Ovary (tissue), 9 donors: ENCODE data around the gene CERS6. TPM values are rescaled to one million over a fixed set of nuclear protein-coding genes. Genes with fewer than 3 reads are reported as not detected.
"Not testable (repeated sequence)": the region's sequence is repeated elsewhere in the genome, so short reads cannot be mapped to it uniquely, and the experiment has no call there.

Experiments used
- DNase-seq, 5 donors: peaks; one replicate each; pipeline ENCODE4 v3.0.0-alpha.2; 2019 to 2020
- H3K27ac ChIP-seq, 2 donors: fragments of 200-600 bp; one replicate each; pipeline versions ENCODE4 v1.5.1 to v1.8.0; 2019 to 2022
- H3K27me3 ChIP-seq: fragments of 200-600 bp; one replicate; pipeline ENCODE4 v1.8.0; 2022
- H3K36me3 ChIP-seq: fragments of 200-600 bp; sonication (generic); one replicate; pipeline ENCODE4 v1.5.1; 2019
- H3K4me1 ChIP-seq: one replicate; pipeline ENCODE4 v1.8.1; 2013; ENCODE audit warnings: mild to moderate bottlenecking, moderate library complexity; ENCODE audit not compliant: insufficient read depth
- H3K4me3 ChIP-seq: fragments of 200-600 bp; sonication (generic); one replicate; pipeline ENCODE4 v1.5.1; 2017
- H3K9me3 ChIP-seq, 2 donors: fragments of 200-600 bp in 1 of 2; sonication (generic) in 1 of 2; one replicate each; pipeline versions ENCODE4 v1.5.1 to v1.8.1; 2013 to 2019; ENCODE audit warnings: mild to moderate bottlenecking in 1 of 2, moderate library complexity in 1 of 2
- EP300 ChIP-seq: sonication (generic); formaldehyde crosslinking; IDR thresholded peaks from one replicate; pipeline ENCODE4 v1.6.1; 2017; ENCODE audit warnings: antibody characterized with exemption
- POLR2A ChIP-seq: fragments of 450-650 bp; IDR thresholded peaks from one replicate; pipeline ENCODE4 v1.6.1; 2017; ENCODE audit warnings: antibody characterized with exemption, mild to moderate bottlenecking, moderate library complexity
- WGBS, 3 donors: extraction: QIAGEN DNeasy Blood & Tissue Kit in 1 of 3; methylation state at CpG; one replicate each; pipeline versions ENCODE4 v1.1.5 to v1.1.7; 2013 to 2017; 5-methylcytosine and 5-hydroxymethylcytosine counted together
- intact Hi-C, 4 donors: fragments of 100-400 bp; cut with DNase I; formaldehyde crosslinking; loops; one replicate each; pipeline versions ENCODE4 v1.11.0 to v1.15.1; 2022 to 2023
- polyA plus RNA-seq, 2 donors: library from polyadenylated mRNA; stranded (reverse); fragments of 200-250 nt in 1 of 2; fragments of 350-450 nt in 1 of 2; fragmentation: Illumina TruSeq in 1 of 2; extraction: RNeasy Lipid Tissue Mini Kit (QIAGEN cat#74804) in 1 of 2; gene quantifications; one replicate each; pipeline ENCODE4 v1.2.3, GENCODE V29; 2013 to 2014
- total RNA-seq, 7 donors: library from RNA; depleted of rRNA in 2 of 7; stranded (reverse); fragments of >200 nt in 2 of 7; fragmentation: NEBNext Ultra II Directional in 3 of 7; extraction: Animal tissue kit (Norgen Biotek cat#: 25700) in 3 of 7; gene quantifications; one replicate each; pipeline versions ENCODE4 v1.1.0 to v1.2.4, GENCODE V29; 2016 to 2023
- TF ChIP-seq, protein P1 (sequence below), 3 donors: fragments of 450-650 bp in 2 of 3; fragments of 200-600 bp in 1 of 3; IDR thresholded peaks; one replicate each; pipeline versions ENCODE4 v1.5.1 to v1.8.0; 2016 to 2022; ENCODE audit warnings: antibody characterized with exemption in 3 of 3, mild to moderate bottlenecking in 1 of 3
- donor health status: DM: no; HTN: no; CAD: no; lungs with moderate emphysema.
- donor health status: DM: no; HTN: no; CAD: no.
- donor health status: Bipolar disorder and iron deficiency.
- donor health status: DM: yes; HTN: yes; CAD: no.
- donor health status: DM: no; HTN: no; CAD: no.
- donor health status: DM: yes; HTN: yes; CAD: no.

Gene CERS6
- total and polyA plus RNA-seq, 9 donors = 11.5 to 30.8 (median 24.9) TPM

DNA sequence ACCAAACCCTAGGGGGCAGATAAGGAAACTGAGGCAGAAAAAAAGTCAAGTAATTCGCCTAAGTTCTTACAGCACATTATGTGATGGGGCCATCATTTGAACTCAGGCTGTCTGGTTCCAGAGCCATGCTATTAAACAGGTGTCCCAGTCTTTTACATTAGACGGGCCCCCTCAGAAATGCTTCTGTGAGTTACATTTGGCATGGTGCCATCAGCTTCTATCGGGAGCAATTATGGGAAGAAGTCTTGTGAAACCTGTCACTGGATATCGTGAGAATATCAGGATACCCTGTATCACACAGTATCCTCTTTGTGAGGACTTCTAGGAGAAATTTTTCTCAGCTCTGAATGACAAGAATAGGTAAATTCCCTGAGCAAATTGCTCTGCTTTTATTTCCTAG lies 202.6 kb downstream of the CERS6 start:
- Histone ChIP-seq H3K4me1 (no peaks in the 10 kb centered on the region), H3K36me3 (no peaks in the 10 kb centered on the region), H3K27ac (no peak overlapping the region), H3K4me3 (no peak overlapping the region), H3K27me3 (no peaks in the 10 kb centered on the region), H3K9me3 (no peaks in the 10 kb centered on the region)
- intact Hi-C loops = no loop called here
- 65 to 70% (median 69%) methylated on average over 4 of the region's 4 CpGs for WGBS, 3 donors
- DNase-seq = no peak
- TF ChIP-seq POLR2A (no peak), EP300 (no peak)
- TF ChIP-seq, protein P1, sequence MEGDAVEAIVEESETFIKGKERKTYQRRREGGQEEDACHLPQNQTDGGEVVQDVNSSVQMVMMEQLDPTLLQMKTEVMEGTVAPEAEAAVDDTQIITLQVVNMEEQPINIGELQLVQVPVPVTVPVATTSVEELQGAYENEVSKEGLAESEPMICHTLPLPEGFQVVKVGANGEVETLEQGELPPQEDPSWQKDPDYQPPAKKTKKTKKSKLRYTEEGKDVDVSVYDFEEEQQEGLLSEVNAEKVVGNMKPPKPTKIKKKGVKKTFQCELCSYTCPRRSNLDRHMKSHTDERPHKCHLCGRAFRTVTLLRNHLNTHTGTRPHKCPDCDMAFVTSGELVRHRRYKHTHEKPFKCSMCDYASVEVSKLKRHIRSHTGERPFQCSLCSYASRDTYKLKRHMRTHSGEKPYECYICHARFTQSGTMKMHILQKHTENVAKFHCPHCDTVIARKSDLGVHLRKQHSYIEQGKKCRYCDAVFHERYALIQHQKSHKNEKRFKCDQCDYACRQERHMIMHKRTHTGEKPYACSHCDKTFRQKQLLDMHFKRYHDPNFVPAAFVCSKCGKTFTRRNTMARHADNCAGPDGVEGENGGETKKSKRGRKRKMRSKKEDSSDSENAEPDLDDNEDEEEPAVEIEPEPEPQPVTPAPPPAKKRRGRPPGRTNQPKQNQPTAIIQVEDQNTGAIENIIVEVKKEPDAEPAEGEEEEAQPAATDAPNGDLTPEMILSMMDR (IDR thresholded peaks at IDR 0.05) = no peak

DNA sequence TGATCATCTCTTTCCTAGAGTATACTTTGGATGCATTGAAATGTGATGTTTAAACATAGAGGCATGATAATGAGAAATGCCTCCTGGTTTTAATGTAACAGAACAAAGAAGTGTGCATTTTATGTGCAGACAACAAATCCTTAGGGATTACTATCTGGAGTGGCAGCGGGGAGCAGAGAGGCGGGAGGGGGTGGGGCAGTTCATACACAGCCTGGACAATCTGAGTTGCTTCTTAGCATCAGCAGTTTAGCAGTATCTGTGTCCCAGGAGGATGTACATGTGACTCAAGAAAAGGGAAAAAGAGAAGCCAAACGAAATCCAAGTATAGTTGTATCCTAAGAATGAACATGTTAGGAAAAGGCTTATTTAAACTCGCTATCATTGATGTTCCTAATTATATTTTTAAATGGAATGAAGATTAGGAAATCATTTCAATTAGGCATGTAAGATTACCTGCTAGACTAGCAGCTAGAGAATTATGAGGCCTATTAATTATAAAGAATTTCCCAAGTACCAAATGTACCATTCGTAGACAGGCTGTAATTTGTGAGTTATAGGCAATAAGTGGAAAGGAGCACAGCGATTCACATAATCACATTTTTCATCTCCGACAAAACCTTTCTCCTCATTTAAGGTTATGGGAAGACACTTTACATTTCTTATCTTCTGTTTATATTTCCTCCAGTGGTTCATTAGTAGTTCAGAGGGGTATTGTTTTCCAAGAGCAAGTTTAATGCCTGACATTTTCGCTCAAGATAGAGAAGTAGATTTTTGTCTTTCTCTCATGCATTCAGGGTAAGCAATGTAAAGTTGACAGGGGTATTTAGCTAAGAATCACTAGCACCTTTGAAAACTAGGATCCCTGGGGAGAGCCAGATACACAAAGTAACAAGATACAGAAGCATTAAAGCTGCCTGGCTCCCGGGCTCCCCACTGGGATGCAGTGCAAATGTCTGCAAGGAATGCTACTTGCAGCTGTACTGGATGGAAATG lies 205.1 kb downstream of the CERS6 start:
- no peak overlapping the region for H3K27ac ChIP-seq
- no peak for DNase-seq
- WGBS, 3 donors = 74 to 87% (median 82%) methylated on average over 9 of the region's 9 CpGs

DNA sequence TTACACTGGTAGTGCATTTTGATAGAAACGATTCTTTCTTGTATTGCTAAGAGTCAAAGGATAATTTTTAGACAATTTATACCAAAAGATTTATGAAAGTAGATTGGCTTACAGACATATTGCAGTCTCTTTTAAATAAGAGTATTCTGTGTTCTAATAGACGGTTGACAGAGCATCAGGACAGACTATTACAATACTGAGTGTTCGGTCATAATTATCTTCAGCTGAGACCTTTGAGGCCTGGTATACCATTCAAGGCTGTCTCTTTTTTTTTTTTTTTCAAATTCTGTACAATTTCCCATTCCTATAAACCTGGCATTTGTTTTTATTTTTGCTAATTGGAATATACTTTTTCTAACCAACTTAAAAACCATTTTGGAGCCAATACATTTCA lies 205.8 kb downstream of the CERS6 start:
- intact Hi-C loops = no loop called here
- Histone ChIP-seq H3K4me1 (no peaks in the 10 kb centered on the region), H3K27ac (no peak overlapping the region), H3K27me3 (no peaks in the 10 kb centered on the region), H3K4me3 (no peak overlapping the region), H3K9me3 (no peaks in the 10 kb centered on the region), H3K36me3 (no peaks in the 10 kb centered on the region)
- TF ChIP-seq EP300 = no peak
- no peak for DNase-seq
- 67 to 75% (median 69%) methylated on average over 3 of the region's 3 CpGs for WGBS, 3 donors

More for the DNA sequence above, 205.1 kb downstream of the CERS6 start:
- H3K27me3 ChIP-seq = no peaks in the 10 kb centered on the region
- no peak for TF ChIP-seq POLR2A
- TF ChIP-seq, protein P1 (IDR thresholded peaks at IDR 0.05) = no peak
- TF ChIP-seq EP300 = no peak
- no peaks in the 10 kb centered on the region for H3K4me1 ChIP-seq
- intact Hi-C loops = no loop called here
- H3K4me3 ChIP-seq = no peak overlapping the region
- H3K36me3 ChIP-seq = no peaks in the 10 kb centered on the region
- no peaks in the 10 kb centered on the region for H3K9me3 ChIP-seq

DNA sequence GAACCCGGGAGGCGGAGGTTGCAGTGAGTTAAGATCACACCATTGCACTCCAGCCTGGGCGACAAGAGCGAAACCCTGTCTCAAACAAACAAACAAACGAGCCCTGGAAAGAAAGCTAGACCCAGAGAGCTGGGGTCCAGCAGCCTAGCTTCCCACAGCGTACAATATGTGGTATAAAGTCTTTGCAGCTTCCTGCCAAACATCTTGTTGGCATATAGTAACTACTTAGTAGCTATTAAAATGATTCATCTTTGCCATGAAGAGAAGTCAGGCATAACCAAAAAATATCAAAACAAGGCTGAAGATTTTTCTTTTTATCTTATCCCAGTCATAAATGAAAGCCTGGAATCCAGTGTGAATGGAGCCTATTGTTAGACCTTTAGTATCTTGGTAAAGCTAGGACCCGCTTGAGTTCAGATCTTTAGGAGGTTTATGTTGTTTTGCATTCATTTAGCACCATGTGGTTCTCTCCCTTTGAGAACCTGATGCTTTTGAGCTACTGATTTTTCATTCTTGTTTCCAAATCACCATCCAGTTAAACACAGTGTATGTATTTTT lies 206.7 kb downstream of the CERS6 start:
- Histone ChIP-seq H3K4me3 (no peak overlapping the region), H3K9me3 (no peaks in the 10 kb centered on the region), H3K27me3 (no peaks in the 10 kb centered on the region), H3K36me3 (no peaks in the 10 kb centered on the region), H3K27ac (no peak overlapping the region), H3K4me1 (no peaks in the 10 kb centered on the region)
- intact Hi-C loops = no loop called here
- TF ChIP-seq, protein P1 (IDR thresholded peaks at IDR 0.05) = no peak
- TF ChIP-seq EP300 = no peak
- TF ChIP-seq POLR2A = no peak
- 91 to 94% (median 93%) methylated on average over 7 of the region's 7 CpGs for WGBS, 3 donors
- DNase-seq = no peak

DNA sequence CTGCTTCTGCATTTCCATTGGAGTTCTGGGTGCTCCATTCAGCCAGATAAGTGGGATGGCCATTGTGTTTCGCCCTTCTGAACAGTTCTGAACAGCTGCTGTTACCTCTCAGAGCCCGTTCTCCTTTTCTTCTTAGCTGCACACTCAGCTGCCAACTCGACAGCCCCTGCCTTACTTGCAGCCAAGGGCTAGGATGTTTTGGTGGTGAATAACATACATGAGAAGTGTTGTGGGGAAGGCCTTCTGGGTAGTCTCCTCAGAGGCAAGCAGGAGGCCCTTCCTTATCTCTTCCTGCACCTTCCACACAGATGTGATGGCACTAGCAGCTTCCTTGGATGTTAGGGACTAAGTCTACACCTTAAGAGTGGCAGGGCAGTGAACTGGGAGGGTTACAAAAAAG lies 207.9 kb downstream of the CERS6 start:
- Histone ChIP-seq H3K9me3 (no peaks in the 10 kb centered on the region), H3K27me3 (no peaks in the 10 kb centered on the region), H3K4me1 (no peaks in the 10 kb centered on the region), H3K4me3 (no peak overlapping the region), H3K27ac (no peak overlapping the region), H3K36me3 (no peaks in the 10 kb centered on the region)
- TF ChIP-seq, protein P1 (IDR thresholded peaks at IDR 0.05) = no peak
- no peak for TF ChIP-seq POLR2A
- intact Hi-C loops = no loop called here
- DNase-seq = no peak
- 85 to 97% (median 93%) methylated on average over 3 of the region's 3 CpGs for WGBS, 3 donors

DNA sequence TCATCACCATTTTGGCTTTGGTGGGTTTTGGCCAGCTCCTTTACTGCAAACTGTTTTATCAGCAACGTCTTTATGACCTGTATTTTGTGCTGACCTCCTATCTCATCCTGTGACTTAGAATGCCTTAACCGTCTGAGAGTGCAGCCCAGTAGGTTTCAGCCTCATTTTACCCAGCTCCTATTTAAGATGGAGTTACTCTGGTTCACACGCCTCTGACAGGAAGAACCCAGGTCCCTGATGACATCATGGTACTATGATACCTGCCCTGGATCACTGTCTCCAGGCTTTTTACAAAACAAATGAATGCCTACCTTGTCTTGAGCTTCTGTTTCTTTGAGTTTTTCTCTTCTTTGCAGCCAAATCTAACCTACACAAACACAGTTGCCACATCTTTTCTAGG lies 208.6 kb downstream of the CERS6 start:
- 74 to 82% (median 76%) methylated on average over 3 of the region's 3 CpGs for WGBS, 3 donors
- H3K9me3 ChIP-seq, H3K27ac ChIP-seq, intact Hi-C loops, H3K4me1 ChIP-seq, DNase-seq, H3K27me3 ChIP-seq, H3K36me3 ChIP-seq, H3K4me3 ChIP-seq: not testable (repeated sequence)
